Kidney (tissue), 14 donors: ENCODE data around the gene SLC9A8. TPM values are rescaled to one million over a fixed set of nuclear protein-coding genes. Genes with fewer than 3 reads are reported as not detected.

ENCODE experiments used
- DNase-seq, 5 donors: peaks; one replicate each; pipeline ENCODE4 v3.0.0-alpha.2; 2013 to 2020
- FAIRE-seq: peaks from 2 replicates; lab custom pipeline; 2012; peaks lifted over from hg19 to GRCh38; lab: Jason Lieb, UNC
- H3K27ac ChIP-seq, 2 donors: one replicate each; pipeline ENCODE4 v1.7.0; 2013; ENCODE audit warnings: low read depth in 2 of 2, low read length in 2 of 2, inconsistent platforms in 1 of 2
- H3K27me3 ChIP-seq: one replicate; pipeline ENCODE4 v1.7.1; 2013; ENCODE audit warnings: low read length, inconsistent platforms; ENCODE audit not compliant: control insufficient read depth, insufficient read depth
- H3K36me3 ChIP-seq, 3 donors: one replicate each; pipeline versions ENCODE4 v1.7.0 to v1.7.1; 2013; ENCODE audit warnings: low read length in 3 of 3, control low read depth in 1 of 3, inconsistent platforms in 1 of 3; ENCODE audit not compliant: insufficient read depth in 3 of 3, control insufficient read depth in 2 of 3
- H3K4me1 ChIP-seq, 3 donors: one replicate each; pipeline versions ENCODE4 v1.7.0 to v1.7.1; 2013; ENCODE audit warnings: low read length in 3 of 3, inconsistent platforms in 1 of 3, low read depth in 1 of 3; ENCODE audit not compliant: control insufficient read depth in 2 of 3, insufficient read depth in 2 of 3
- H3K4me3 ChIP-seq, 3 donors: one replicate each; pipeline versions ENCODE4 v1.7.0 to v1.8.1; 2013; ENCODE audit warnings: low read length in 3 of 3, control low read depth in 1 of 3, inconsistent platforms in 1 of 3
- H3K9ac ChIP-seq, 3 donors: one replicate each; pipeline versions ENCODE4 v1.7.0 to v1.7.1; 2013; ENCODE audit warnings: low read length in 3 of 3, control low read depth in 1 of 3, inconsistent platforms in 1 of 3
- H3K9me3 ChIP-seq, 3 donors: one replicate each; pipeline versions ENCODE4 v1.7.0 to v1.7.1; 2013; ENCODE audit warnings: low read length in 3 of 3, control low read depth in 1 of 3, inconsistent platforms in 1 of 3; ENCODE audit not compliant: control insufficient read depth in 2 of 3, insufficient read depth in 1 of 3
- intact Hi-C: fragments of 100-400 bp; cut with DNase I; formaldehyde crosslinking; loops from one replicate; pipeline ENCODE4 v1.11.1; 2022
- polyA plus RNA-seq: library from polyadenylated mRNA; stranded (reverse); fragments of 350-450 nt; fragmentation: Illumina TruSeq; extraction: RNeasy Lipid Tissue Mini Kit (QIAGEN cat#74804); gene quantifications from one replicate; pipeline ENCODE4 v1.2.3, GENCODE V29; 2014; ENCODE audit warnings: low read depth, low replicate concordance; ENCODE audit not compliant: insufficient read depth
- total RNA-seq: library from RNA; stranded (reverse); fragmentation: NEBNext Ultra II Directional; extraction: Animal tissue kit (Norgen Biotek cat#: 25700); gene quantifications from one replicate; pipeline ENCODE4 v1.2.1, GENCODE V29; 2021
- TF ChIP-seq, protein P1 (sequence below): IDR thresholded peaks from 3 replicates; pipeline ENCODE4 v1.5.1; 2012; ENCODE audit warnings: mild to moderate bottlenecking, moderate library complexity, borderline replicate concordance; ENCODE audit not compliant: insufficient read depth; ENCODE audit errors: extremely low read depth
- donor health status: control.
- donor health status: control.
- donor health status: control.
- donor health status: control.
- donor health status: control.
- donor health status: DM: yes; HTN: yes; CAD: no.
- donor health status: Normal renal cell carcinoma (clear cell type).

The SLC9A8 gene
- total and polyA plus RNA-seq, 2 donors from 2014 or later, result 4.5 to 22.4 TPM

DNA sequence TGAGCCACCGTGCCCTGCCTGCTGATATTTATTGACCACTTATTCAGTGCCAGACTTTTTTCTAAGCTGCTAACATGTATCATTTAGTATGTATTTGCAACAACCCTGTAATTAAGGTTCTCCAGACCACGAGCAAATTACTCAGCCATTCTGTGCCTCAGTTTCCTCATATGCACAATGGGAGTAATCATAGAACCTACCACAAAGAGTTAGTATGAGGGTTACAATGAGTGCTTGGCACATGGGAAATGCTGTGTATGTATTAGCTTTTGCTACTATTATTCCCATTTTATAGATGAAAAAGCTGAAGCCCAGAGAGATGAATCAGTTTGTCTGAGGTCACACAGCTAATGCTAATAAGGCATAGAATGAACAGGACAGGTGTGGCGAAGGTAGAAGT is 20.0 kb upstream of the SLC9A8 start:
- DNase-seq, result no peak
- Histone ChIP-seq H3K27me3 (no peaks in the 10 kb centered on the region), H3K4me1 (peaks cover 0 to 4% (median 3%) of the 10 kb centered on the region in 3 donors), H3K27ac (no peak overlapping the region), H3K36me3 (no peaks in the 10 kb centered on the region), H3K4me3 (no peak overlapping the region), H3K9ac (no peak overlapping the region), H3K9me3 (no peaks in the 10 kb centered on the region)
- TF ChIP-seq, protein P1, sequence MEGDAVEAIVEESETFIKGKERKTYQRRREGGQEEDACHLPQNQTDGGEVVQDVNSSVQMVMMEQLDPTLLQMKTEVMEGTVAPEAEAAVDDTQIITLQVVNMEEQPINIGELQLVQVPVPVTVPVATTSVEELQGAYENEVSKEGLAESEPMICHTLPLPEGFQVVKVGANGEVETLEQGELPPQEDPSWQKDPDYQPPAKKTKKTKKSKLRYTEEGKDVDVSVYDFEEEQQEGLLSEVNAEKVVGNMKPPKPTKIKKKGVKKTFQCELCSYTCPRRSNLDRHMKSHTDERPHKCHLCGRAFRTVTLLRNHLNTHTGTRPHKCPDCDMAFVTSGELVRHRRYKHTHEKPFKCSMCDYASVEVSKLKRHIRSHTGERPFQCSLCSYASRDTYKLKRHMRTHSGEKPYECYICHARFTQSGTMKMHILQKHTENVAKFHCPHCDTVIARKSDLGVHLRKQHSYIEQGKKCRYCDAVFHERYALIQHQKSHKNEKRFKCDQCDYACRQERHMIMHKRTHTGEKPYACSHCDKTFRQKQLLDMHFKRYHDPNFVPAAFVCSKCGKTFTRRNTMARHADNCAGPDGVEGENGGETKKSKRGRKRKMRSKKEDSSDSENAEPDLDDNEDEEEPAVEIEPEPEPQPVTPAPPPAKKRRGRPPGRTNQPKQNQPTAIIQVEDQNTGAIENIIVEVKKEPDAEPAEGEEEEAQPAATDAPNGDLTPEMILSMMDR, result no peak
- FAIRE-seq, result no peak
- intact Hi-C loops, result no loop called here

DNA sequence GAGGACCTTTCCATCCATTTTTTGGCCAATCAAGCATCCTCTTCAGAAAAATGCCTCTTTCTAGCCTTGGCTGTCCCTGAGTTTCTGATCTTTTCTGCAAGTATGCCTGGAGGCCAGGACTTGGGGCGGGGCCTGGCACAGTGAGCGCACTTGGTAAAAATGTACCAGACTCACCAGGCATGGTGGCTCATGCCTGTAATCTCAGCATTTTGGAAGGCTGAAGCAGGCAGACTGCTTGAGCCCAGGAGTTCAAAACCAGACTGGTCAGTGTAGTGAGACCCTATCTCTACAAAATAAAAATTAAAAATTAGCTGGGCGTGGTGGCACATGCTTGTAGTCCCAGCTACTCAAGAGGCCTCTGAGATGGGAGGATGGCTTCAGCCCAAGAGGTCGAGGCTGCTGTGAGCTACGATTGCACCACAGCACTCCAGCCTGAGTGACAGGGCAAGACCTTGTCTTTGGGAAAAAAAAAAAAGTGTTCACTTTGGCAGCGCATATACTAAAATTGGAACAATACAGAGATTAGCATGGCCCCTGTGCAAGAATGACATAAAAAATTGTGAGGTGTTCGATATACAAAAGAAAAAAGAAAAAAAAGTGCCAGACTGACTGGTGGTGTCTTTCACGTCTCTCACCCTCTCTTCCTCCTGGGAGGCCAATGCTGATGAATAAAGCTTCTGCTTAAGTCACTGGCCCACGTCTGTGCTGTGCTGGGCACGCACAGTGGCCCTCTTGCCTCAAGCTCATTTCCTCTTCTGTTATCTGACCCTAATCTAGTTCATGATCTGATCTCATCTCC is 18.1 kb upstream of the SLC9A8 start:
- TF ChIP-seq, protein P1, result no peak
- DNase-seq, result no peak
- peaks cover 0 to 4% (median 3%) of the 10 kb centered on the region in 3 donors for H3K4me1 ChIP-seq

DNA sequence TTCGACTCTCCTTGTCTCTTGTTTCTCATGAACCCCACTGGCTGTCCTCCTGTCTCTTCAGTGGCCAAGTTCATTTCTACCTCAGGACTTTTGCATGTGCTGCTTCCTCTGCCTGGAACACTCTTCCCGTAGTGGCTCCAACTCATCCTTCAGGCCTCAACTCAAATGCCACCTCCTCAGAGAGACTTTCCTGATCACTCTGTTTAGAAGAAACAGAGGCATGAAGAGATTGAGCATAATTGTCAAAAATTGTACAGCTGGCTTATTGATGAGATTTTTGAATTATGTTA is 17.5 kb upstream of the SLC9A8 start:
- DNase-seq (no peak), FAIRE-seq (no peak)
- Histone ChIP-seq H3K9ac (no peak overlapping the region), H3K4me3 (no peak overlapping the region), H3K27me3 (no peaks in the 10 kb centered on the region), H3K9me3 (no peaks in the 10 kb centered on the region), H3K4me1 (no peaks in the 10 kb centered on the region), H3K27ac (no peak overlapping the region), H3K36me3 (no peaks in the 10 kb centered on the region)
- TF ChIP-seq, protein P1, result no peak
- intact Hi-C loops, result no loop called here

More for the DNA sequence above, 18.1 kb upstream of the SLC9A8 start:
- Histone ChIP-seq H3K27me3 (no peaks in the 10 kb centered on the region), H3K4me3 (no peak overlapping the region), H3K9ac (no peak overlapping the region), H3K36me3 (no peaks in the 10 kb centered on the region), H3K27ac (no peak overlapping the region), H3K9me3 (no peaks in the 10 kb centered on the region)
- FAIRE-seq, result no peak
- intact Hi-C loops, result no loop called here
